Measurements from ENCODE around the gene KLHL7. TPM values are rescaled to one million over a fixed set of nuclear protein-coding genes. Genes with fewer than 3 reads are reported as not detected.

The KLHL7 gene
- total RNA-seq, 1 donor from 2014 or later: 68.9 TPM

DNA sequence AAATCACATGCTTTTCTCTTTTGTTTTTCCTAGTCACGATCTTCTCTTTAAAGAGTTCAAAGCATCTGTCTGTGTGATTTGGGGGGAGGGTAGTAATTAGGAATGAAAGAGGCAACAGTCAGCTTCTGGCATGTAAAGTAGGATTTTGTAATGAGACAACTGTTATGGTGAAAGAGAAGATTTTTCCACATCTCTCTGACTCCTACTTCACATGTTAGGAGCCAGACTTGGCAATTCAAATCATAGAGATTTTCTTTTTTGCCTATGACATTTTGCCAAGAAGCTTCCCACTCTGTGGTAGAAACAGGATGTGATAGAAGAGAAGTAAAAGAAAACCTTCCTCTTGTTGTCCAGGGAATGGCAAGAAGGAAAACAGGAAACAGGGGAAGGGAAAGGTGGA lies 38.3 kb upstream of the KLHL7 start:
- peaks cover 3% of the 10 kb centered on the region for H3K4me1 Mint-ChIP-seq (ENCODE audit: low read depth)
- no peak overlapping the region for H3K27ac Mint-ChIP-seq
- peaks cover 2% of the 10 kb centered on the region for H3K9me3 Mint-ChIP-seq (ENCODE audit: low read depth)
- no peak for DNase-seq (ENCODE audit: low spot score, unreplicated experiment)
- no peak overlapping the region for H3K4me3 Mint-ChIP-seq (ENCODE audit: low read depth)
- no peaks in the 10 kb centered on the region for H3K36me3 Mint-ChIP-seq (ENCODE audit: insufficient read depth)
- TF ChIP-seq, protein P1, sequence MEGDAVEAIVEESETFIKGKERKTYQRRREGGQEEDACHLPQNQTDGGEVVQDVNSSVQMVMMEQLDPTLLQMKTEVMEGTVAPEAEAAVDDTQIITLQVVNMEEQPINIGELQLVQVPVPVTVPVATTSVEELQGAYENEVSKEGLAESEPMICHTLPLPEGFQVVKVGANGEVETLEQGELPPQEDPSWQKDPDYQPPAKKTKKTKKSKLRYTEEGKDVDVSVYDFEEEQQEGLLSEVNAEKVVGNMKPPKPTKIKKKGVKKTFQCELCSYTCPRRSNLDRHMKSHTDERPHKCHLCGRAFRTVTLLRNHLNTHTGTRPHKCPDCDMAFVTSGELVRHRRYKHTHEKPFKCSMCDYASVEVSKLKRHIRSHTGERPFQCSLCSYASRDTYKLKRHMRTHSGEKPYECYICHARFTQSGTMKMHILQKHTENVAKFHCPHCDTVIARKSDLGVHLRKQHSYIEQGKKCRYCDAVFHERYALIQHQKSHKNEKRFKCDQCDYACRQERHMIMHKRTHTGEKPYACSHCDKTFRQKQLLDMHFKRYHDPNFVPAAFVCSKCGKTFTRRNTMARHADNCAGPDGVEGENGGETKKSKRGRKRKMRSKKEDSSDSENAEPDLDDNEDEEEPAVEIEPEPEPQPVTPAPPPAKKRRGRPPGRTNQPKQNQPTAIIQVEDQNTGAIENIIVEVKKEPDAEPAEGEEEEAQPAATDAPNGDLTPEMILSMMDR (IDR thresholded peaks at IDR 0.05; ENCODE audit: unreplicated experiment): no peak
- peaks cover 5% of the 10 kb centered on the region for H3K27me3 Mint-ChIP-seq

DNA sequence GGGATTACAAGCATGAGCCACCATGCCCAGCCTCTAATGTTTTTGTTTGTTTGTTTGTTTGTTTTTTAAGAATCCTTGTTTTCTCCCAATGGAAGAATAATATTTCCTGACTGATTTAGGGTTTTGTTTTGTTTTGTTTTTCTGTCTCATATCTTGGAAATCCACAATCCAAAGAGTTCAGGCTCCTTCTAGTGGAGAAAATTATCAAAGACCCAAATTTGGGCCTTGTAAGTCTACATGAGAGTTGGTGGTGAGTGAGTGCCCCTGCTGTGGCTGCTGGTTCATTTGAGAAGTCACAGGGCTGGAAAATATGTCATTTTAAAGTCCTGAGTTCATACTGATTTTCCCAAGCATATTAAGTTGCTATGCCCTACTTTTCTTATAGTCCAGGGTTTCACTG lies 33.5 kb upstream of the KLHL7 start:
- Mint-ChIP-seq H3K4me3 (ENCODE audit: low read depth) (no peak overlapping the region), H3K36me3 (ENCODE audit: insufficient read depth) (no peaks in the 10 kb centered on the region), H3K27ac (no peak overlapping the region), H3K9me3 (ENCODE audit: low read depth) (peaks cover 2% of the 10 kb centered on the region), H3K4me1 (ENCODE audit: low read depth) (peaks cover 44% of the 10 kb centered on the region), H3K27me3 (no peaks in the 10 kb centered on the region)
- no peak for DNase-seq (ENCODE audit: low spot score, unreplicated experiment)
- TF ChIP-seq, protein P1 (IDR thresholded peaks at IDR 0.05; ENCODE audit: unreplicated experiment): no peak

DNA sequence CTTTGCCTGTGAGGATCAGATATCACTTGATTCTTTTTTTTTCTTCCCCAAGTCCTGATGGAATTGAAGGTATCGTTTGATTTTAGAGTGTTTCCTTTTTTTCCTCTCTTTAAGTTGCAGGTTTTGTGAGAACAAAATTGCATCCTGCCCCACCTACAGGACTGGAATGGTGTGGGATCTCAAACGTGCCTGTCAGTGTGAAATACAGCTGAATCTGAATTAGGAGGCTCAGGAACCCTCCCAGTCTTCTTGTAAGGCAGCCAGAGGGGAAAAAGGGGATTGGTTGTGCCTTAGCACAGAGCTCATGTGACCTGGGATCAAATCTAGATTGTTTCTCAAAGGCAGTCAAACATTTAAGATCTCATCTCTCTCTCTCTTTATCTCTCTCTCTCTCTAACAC lies 32.7 kb upstream of the KLHL7 start:
- H3K27ac Mint-ChIP-seq: no peak overlapping the region
- TF ChIP-seq, protein P1 (IDR thresholded peaks at IDR 0.05; ENCODE audit: unreplicated experiment): no peak
- DNase-seq (ENCODE audit: low spot score, unreplicated experiment): no peak

DNA sequence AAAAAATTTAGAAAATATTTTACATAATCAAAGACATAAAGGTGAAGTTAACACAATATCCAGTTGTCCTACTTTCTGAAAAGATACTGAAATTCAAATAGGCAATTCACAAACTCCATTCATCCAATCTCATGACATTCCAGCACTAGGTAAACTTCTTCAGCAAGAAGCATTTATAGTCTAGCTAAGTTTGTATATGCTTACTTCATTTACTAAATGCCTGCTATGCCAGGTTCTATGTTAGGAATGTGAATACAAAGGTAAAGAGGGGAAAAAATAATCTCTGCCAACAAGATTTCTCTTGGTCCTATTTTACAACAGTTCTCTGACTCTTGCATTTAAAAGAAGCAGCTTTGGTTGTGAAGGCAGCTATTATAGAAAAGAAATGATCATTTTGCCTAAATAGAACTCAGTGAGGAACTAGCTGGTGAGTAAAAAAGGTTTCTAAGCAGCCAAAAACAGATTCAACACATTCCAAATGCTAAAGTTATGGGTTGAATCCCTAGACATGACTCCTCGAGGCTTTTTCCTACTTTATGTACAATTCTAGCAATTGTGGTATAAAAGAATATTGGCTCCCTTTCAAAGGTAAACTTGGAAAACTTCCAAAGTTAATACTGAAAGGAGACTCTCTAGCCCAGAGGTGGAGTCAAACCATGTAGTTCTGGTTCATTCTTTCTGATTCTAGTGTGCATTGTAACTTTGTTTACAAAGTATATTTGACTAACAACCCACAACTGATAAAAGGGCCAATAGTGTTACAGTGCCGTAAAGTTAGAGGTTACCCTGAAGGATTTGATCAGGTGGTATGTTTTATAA lies 30.9 kb upstream of the KLHL7 start:
- TF ChIP-seq, protein P1 (IDR thresholded peaks at IDR 0.05; ENCODE audit: unreplicated experiment): no peak
- peaks cover 49% of the 10 kb centered on the region for H3K4me1 Mint-ChIP-seq (ENCODE audit: low read depth)
- H3K36me3 Mint-ChIP-seq (ENCODE audit: insufficient read depth): no peaks in the 10 kb centered on the region
- H3K4me3 Mint-ChIP-seq (ENCODE audit: low read depth): peak overlapping the region; percentile 2
- H3K27me3 Mint-ChIP-seq: no peaks in the 10 kb centered on the region
- H3K9me3 Mint-ChIP-seq (ENCODE audit: low read depth): no peaks in the 10 kb centered on the region
- no peak for DNase-seq (ENCODE audit: low spot score, unreplicated experiment)
- H3K27ac Mint-ChIP-seq: peak overlapping the region; percentile 75

More for the DNA sequence above, 32.7 kb upstream of the KLHL7 start:
- Mint-ChIP-seq H3K4me1 (ENCODE audit: low read depth) (peaks cover 49% of the 10 kb centered on the region), H3K27me3 (no peaks in the 10 kb centered on the region), H3K4me3 (ENCODE audit: low read depth) (no peak overlapping the region), H3K9me3 (ENCODE audit: low read depth) (no peaks in the 10 kb centered on the region), H3K36me3 (ENCODE audit: insufficient read depth) (no peaks in the 10 kb centered on the region)

DNA sequence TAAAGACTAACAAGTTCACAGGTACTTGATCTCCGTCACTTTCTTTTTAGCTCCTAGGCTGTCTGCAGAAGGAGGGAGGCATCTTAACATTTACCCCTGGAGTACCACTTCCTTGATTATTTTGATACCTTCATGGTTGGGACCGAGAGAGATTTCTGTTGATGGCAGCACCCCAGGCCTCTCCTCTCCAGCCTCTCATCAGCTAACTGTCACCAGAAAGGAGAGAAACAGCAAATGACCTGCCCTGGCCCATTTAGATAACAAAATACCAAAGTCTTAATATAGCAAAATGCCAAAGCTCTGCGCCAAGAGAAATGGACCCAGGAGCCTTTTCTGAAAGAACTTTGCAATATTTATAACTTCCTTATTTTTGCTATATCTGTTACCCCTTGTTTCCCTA lies 30.0 kb upstream of the KLHL7 start:
- TF ChIP-seq, protein P1 (IDR thresholded peaks at IDR 0.05; ENCODE audit: unreplicated experiment): no peak
- Mint-ChIP-seq H3K4me3 (ENCODE audit: low read depth) (peak overlapping the region; percentile 11), H3K27me3 (no peaks in the 10 kb centered on the region), H3K36me3 (ENCODE audit: insufficient read depth) (no peaks in the 10 kb centered on the region), H3K4me1 (ENCODE audit: low read depth) (peaks cover 49% of the 10 kb centered on the region), H3K27ac (peak overlapping the region; percentile 75), H3K9me3 (ENCODE audit: low read depth) (no peaks in the 10 kb centered on the region)
- DNase-seq (ENCODE audit: low spot score, unreplicated experiment): no peak
